ENCODE results near the gene CGB5. TPM values are rescaled to one million over a fixed set of nuclear protein-coding genes. Genes with fewer than 3 reads are reported as not detected.

Gene CGB5
- total and polyA plus RNA-seq, 4 experiments from 2014 or later, result not detected

DNA sequence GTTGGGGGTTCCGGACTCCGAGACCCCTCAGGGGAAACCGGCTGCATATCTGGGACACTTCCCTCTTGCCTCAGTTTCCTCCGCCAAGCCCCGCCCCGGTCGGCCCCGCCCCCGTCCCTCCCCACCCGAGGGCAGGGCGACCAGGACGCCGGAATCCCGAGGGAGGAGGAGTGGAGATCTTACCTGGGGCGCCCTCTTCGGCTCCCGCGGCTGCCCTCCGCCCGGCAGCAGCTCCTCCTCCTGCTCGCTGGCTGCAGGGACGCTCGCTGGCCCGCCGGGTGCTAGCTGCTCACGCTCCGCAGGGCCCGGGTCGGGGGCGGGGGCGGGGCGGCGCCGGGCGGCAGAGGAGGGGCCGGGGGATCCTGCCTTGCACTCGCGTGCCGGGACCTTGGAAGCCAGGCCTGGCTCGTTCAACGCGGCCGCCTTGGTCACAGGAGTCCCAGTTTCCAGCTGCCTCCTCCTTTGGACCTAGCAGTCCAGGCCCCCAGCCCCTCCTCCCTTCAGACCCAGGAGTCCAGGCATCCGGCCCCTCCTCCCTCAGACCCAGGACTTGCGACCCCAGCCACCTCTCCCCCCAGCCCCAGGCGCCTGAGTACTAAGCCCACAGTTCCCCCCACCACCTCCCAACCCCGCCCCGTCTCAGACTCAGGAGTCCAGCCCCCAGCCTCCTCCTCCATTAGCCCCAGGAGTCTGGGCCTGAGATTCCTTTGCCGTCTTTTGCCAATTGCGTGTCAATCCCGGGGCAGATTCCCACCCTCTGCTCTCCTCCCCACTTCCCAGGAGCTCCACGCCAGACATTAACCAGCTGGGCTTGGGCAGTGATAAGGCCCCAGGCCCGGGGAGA lies 21.3 kb downstream of the CGB5 start, which contains the start of gene NTF4:
TSS of gene NTF4 (minus strand) at position 51 of the 844 bp plus-strand sequence. CDS start 2,821 bp downstream, outside the sequence.
- no peaks in the 10 kb centered on the region for H3K9me3 ChIP-seq (ENCODE audit: control insufficient read depth in 1 of 2, low read length in 2 of 2)
- H3K4me1 ChIP-seq (ENCODE audit: insufficient read depth, low read length), result no peaks in the 10 kb centered on the region
- H3K36me3 Mint-ChIP-seq, result no peaks in the 10 kb centered on the region
- CTCF ChIA-PET (ENCODE audit: partially characterized antibody), result interaction anchor here (1.4 kb wide), 1 partner anchor 41 kb away, joined by 3 read pairs; no protein-coding TSS in a partner anchor
- POLR2A ChIA-PET (ENCODE audit: partially characterized antibody), result no interaction called here
- peak within 1 kb of the TSS in 2 of 8 donors; percentile 43 to 52 for H3K4me3 Mint-ChIP-seq
- H3K27me3 Mint-ChIP-seq, result peaks cover 25 to 37% of the 10 kb centered on the region in 2 donors
- peaks cover 0 to 6% (median 3%) of the 10 kb centered on the region in 8 donors for H3K9me3 Mint-ChIP-seq
- peak within 1 kb of the TSS in 2 of 7 donors; percentile 6 to 31 for H3K27ac Mint-ChIP-seq
- no peak within 1 kb of the TSS for H3K27ac ChIP-seq (ENCODE audit: low read depth, low read length)
- peaks cover 7% of the 10 kb centered on the region for H3K27me3 ChIP-seq (ENCODE audit: insufficient read depth, low read length)
- intact Hi-C loops (cut with micrococcal nuclease), result no loop called here
- no peak for DNase-seq
- no peak within 1 kb of the TSS for H3K4me3 ChIP-seq (ENCODE audit: low read length in 2 of 2)
- H3K4me1 Mint-ChIP-seq, result peaks cover 0 to 5% (median 0%) of the 10 kb centered on the region in 4 donors
- no peaks in the 10 kb centered on the region for H3K36me3 ChIP-seq (ENCODE audit: insufficient read depth, low read length)

DNA sequence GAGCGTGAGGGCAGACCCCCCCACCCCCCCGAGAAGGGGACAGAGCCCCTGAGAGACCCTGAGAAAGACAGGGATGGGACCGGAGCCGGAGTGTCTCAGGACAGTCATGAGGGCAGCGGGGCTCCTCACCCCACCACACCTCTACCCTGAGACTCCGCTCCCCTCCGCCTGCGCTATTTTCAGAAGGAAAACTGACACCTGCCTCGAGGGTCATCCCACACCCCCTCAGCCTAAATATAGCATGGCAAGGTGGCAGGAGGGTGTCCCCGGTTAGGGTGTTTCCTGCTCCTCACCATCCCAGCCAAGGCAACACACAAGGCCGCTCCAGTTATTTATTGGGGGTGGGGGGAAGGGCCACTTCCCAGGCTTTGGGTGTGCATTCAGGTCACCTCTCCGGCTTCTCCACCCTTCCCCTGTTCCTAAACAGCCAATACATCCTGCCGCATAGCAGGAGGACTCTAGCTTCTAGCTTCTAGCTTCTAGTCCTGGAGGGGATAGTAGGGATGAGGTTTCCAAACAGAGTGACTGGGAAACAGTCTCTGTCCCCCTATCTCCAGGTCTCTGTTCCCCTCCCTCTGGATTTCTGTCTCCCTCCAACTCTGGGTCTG lies 22.4 kb downstream of the CGB5 start:
- Histone ChIP-seq H3K27ac (ENCODE audit: low read depth, low read length) (no peak overlapping the region), H3K27me3 (ENCODE audit: insufficient read depth, low read length) (peaks cover 7% of the 10 kb centered on the region), H3K4me1 (ENCODE audit: insufficient read depth, low read length) (no peaks in the 10 kb centered on the region), H3K9me3 (ENCODE audit: control insufficient read depth in 1 of 2, low read length in 2 of 2) (no peaks in the 10 kb centered on the region), H3K4me3 (ENCODE audit: low read length in 2 of 2) (no peak overlapping the region), H3K36me3 (ENCODE audit: insufficient read depth, low read length) (no peaks in the 10 kb centered on the region)
- Mint-ChIP-seq H3K4me3 (no peak overlapping the region), H3K27ac (no peak overlapping the region), H3K27me3 (peaks cover 27 to 40% of the 10 kb centered on the region in 2 donors), H3K9me3 (peaks cover 0 to 6% (median 3%) of the 10 kb centered on the region in 8 donors), H3K36me3 (no peaks in the 10 kb centered on the region), H3K4me1 (peaks cover 0 to 11% (median 0%) of the 10 kb centered on the region in 4 donors)
- no peak for DNase-seq
- CTCF ChIA-PET (ENCODE audit: partially characterized antibody), result interaction anchor here (1.4 kb wide), 1 partner anchor 40 kb away, joined by 3 read pairs; no protein-coding TSS in a partner anchor
- intact Hi-C loops (cut with micrococcal nuclease), result no loop called here
- POLR2A ChIA-PET (ENCODE audit: partially characterized antibody), result no interaction called here

DNA sequence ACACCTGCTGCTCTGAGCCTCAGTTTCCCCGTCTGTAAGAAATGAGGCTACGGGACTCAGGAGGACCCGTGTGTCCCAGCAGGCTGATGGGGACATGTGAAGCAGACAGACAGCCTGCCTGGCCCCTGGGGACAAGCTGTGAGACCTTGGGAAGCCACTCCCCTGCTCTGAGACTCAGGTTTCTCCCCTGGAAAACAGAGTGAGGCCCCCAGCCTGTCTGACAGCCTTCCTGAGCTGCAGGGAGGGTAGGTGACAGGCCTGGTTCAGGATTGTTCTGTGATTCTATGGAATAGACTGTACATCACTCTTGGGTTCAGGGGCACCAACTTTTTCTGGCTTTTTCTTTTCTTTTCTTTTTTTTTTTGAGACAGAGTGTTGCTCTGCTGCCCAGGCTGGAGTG lies 23.9 kb downstream of the CGB5 start:
- Mint-ChIP-seq H3K27ac (no peak overlapping the region), H3K4me3 (no peak overlapping the region), H3K4me1 (peaks cover 0 to 11% (median 2%) of the 10 kb centered on the region in 4 donors), H3K36me3 (no peaks in the 10 kb centered on the region), H3K27me3 (peaks cover 32 to 40% of the 10 kb centered on the region in 2 donors), H3K9me3 (peaks cover 0 to 8% (median 3%) of the 10 kb centered on the region in 8 donors)
- no peak for DNase-seq
- intact Hi-C loops (cut with micrococcal nuclease), result no loop called here
- ChIA-PET POLR2A (ENCODE audit: partially characterized antibody) (no interaction called here), CTCF (ENCODE audit: partially characterized antibody) (interaction anchor here (1.5 kb wide), 1 partner anchor 67 kb away, joined by 4 read pairs; no protein-coding TSS in a partner anchor)
- H3K27me3 ChIP-seq (ENCODE audit: insufficient read depth, low read length), result peaks cover 7% of the 10 kb centered on the region
- no peaks in the 10 kb centered on the region for H3K4me1 ChIP-seq (ENCODE audit: insufficient read depth, low read length)
- no peak overlapping the region for H3K27ac ChIP-seq (ENCODE audit: low read depth, low read length)
- H3K36me3 ChIP-seq (ENCODE audit: insufficient read depth, low read length), result no peaks in the 10 kb centered on the region
- no peak overlapping the region for H3K4me3 ChIP-seq (ENCODE audit: low read length in 2 of 2)
- H3K9me3 ChIP-seq (ENCODE audit: control insufficient read depth in 1 of 2, low read length in 2 of 2), result no peaks in the 10 kb centered on the region

DNA sequence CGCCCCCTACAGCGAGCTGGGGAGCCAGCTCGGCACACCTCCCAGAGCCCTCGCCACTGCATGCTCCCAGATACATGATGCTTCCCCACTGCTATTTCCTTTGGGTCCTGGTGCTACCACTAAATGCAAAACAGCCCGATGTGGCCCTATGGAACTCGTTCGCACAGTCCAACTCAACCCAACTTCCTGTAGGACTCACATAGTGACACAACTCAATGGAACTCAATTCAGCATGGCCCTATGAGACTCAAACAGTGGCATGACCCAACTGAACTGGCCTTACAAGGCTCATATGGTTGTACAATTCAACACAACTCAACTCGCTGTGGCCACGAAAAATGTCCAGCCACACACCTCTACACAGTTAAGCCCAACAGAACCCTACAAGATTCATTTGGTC lies 25.4 kb downstream of the CGB5 start:
- Histone ChIP-seq H3K4me1 (ENCODE audit: insufficient read depth, low read length) (no peaks in the 10 kb centered on the region), H3K9me3 (ENCODE audit: control insufficient read depth in 1 of 2, low read length in 2 of 2) (no peaks in the 10 kb centered on the region), H3K27ac (ENCODE audit: low read depth, low read length) (no peak overlapping the region), H3K27me3 (ENCODE audit: insufficient read depth, low read length) (peaks cover 14% of the 10 kb centered on the region), H3K36me3 (ENCODE audit: insufficient read depth, low read length) (no peaks in the 10 kb centered on the region), H3K4me3 (ENCODE audit: low read length in 2 of 2) (no peak overlapping the region)
- Mint-ChIP-seq H3K4me3 (no peak overlapping the region), H3K4me1 (peaks cover 5 to 20% (median 11%) of the 10 kb centered on the region in 4 donors), H3K9me3 (peaks cover 0 to 11% (median 3%) of the 10 kb centered on the region in 8 donors), H3K27me3 (peaks cover 42 to 51% of the 10 kb centered on the region in 2 donors), H3K27ac (no peak overlapping the region), H3K36me3 (no peaks in the 10 kb centered on the region)
- intact Hi-C loops (cut with micrococcal nuclease), result no loop called here
- POLR2A ChIA-PET (ENCODE audit: partially characterized antibody), result no interaction called here
- no peak for DNase-seq
- CTCF ChIA-PET (ENCODE audit: partially characterized antibody), result interaction anchor here (1.7 kb wide), 1 partner anchor 13 kb away, joined by 4 read pairs; no protein-coding TSS in a partner anchor

DNA sequence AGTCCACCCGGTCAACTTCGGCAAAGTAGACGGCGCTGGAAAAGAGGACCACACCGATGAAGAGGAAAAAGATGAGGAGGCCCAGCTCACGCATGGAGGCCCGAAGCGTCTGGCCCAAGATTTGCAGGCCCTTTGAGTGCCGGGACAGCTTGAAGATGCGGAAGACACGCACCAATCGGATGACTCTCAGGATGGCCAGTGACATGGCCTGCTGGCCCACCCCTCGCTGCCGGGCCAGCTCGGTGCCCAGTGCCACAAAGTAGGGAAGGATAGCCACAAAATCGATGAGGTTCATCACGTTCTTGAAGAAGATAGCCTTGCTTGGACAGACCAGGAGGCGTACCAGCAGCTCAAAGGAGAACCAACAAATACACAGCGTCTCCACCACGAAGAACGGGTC lies 26.8 kb downstream of the CGB5 start:
- Mint-ChIP-seq H3K9me3 (peaks cover 0 to 11% (median 3%) of the 10 kb centered on the region in 8 donors), H3K27ac (peak overlapping the region in 2 of 7 donors; percentile 24 to 47), H3K4me3 (peak overlapping the region in 1 of 8 donors; percentile 28), H3K27me3 (peaks cover 49 to 57% of the 10 kb centered on the region in 2 donors), H3K36me3 (no peaks in the 10 kb centered on the region), H3K4me1 (peaks cover 6 to 20% (median 13%) of the 10 kb centered on the region in 4 donors)
- intact Hi-C loops (cut with micrococcal nuclease), result no loop called here
- Histone ChIP-seq H3K4me1 (ENCODE audit: insufficient read depth, low read length) (no peaks in the 10 kb centered on the region), H3K36me3 (ENCODE audit: insufficient read depth, low read length) (no peaks in the 10 kb centered on the region), H3K27ac (ENCODE audit: low read depth, low read length) (no peak overlapping the region), H3K27me3 (ENCODE audit: insufficient read depth, low read length) (peaks cover 9% of the 10 kb centered on the region), H3K9me3 (ENCODE audit: control insufficient read depth in 1 of 2, low read length in 2 of 2) (no peaks in the 10 kb centered on the region), H3K4me3 (ENCODE audit: low read length in 2 of 2) (no peak overlapping the region)
- ChIA-PET POLR2A (ENCODE audit: partially characterized antibody) (no interaction called here), CTCF (ENCODE audit: partially characterized antibody) (interaction anchor here (1.0 to 1.7 kb wide), 3 partner anchors 14 to 77 kb away, joined by 3 to 4 read pairs (median 4); partner anchors contain the start of genes GYS1 and RUVBL2)
- DNase-seq, result no peak

- H3K4me3 ChIP-seq (ENCODE audit: low read length in 2 of 2), result no peak overlapping the region
- peaks cover 9% of the 10 kb centered on the region for H3K27me3 ChIP-seq (ENCODE audit: insufficient read depth, low read length)
- peak overlapping the region in 1 of 8 donors; percentile 21 for H3K4me3 Mint-ChIP-seq
- POLR2A ChIA-PET (ENCODE audit: partially characterized antibody), result no interaction called here
- H3K4me1 Mint-ChIP-seq, result peaks cover 6 to 19% (median 12%) of the 10 kb centered on the region in 4 donors
- no peak for DNase-seq
- H3K27ac ChIP-seq (ENCODE audit: low read depth, low read length), result no peak overlapping the region
- intact Hi-C loops (cut with micrococcal nuclease), result no loop called here
- peaks cover 0 to 11% (median 3%) of the 10 kb centered on the region in 8 donors for H3K9me3 Mint-ChIP-seq
- H3K27ac Mint-ChIP-seq, result peak overlapping the region in 2 of 7 donors; percentile 24 to 32
- H3K9me3 ChIP-seq (ENCODE audit: control insufficient read depth in 1 of 2, low read length in 2 of 2), result no peaks in the 10 kb centered on the region
- peaks cover 45 to 52% of the 10 kb centered on the region in 2 donors for H3K27me3 Mint-ChIP-seq
- H3K4me1 ChIP-seq (ENCODE audit: insufficient read depth, low read length), result no peaks in the 10 kb centered on the region
- no peaks in the 10 kb centered on the region for H3K36me3 Mint-ChIP-seq
- CTCF ChIA-PET (ENCODE audit: partially characterized antibody), result no interaction called here
- H3K36me3 ChIP-seq (ENCODE audit: insufficient read depth, low read length), result no peaks in the 10 kb centered on the region
Measured at GRCh38 chr19:49071860-49072547, 28.4 kb downstream of the CGB5 start.
